ENCODE results near the gene HBG1. TPM values are rescaled to one million over a fixed set of nuclear protein-coding genes. Genes with fewer than 3 reads are reported as not detected.

The HBG1 gene
- total RNA-seq, 1 experiment from 2014 or later = not detected

DNA sequence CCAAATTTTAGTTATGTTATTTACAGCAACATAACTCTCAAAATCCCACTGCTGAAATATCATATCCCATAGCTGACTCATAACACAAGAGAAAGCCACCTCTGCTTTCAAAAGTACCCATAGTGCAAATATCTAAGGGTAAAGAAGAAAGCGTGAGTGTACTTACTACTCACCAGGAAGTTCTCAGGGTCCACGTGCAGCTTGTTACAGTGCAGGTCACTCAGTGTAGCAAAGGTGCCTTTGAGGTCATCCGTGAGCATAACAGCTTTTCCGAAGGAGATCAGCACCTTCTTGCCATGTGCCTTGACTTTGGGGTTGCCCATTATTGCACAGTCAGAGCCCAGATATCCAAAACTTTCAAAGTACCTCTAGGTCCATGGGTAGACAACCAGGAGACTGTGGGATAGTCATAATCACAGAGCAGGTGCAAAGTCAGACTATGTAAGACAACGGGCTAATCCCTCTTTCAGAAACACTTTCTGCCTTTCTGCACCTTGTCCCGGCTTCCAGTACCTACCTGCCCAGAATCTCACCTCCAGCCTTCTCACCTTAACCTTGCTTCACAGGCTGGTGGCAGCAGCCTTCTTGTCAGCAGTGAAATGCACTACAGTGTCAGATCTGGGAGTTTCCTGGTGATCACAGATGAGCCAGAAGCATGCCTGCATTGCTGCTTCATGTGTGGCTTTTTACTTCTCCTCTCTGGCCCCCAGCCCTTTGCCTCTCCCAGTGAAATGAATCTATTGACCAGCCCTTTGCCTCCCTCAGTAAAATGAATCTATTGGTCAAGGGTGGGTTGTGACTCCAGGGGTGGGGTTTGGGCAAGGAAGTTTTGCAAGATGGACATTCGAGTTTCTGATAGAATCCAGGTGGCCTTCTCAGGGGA lies 6.5 kb downstream of the HBG1 start:
- Histone ChIP-seq H3K36me3 (no peaks in the 10 kb centered on the region), H3K4me3 (no peak overlapping the region), H3K27ac (no peak overlapping the region), H3K27me3 (0 out of 2 replicates have a peak, but pooled peaks cover 3% of the 10 kb centered on the region), H3K9me3 (replicated peaks) (no peaks in the 10 kb centered on the region), H3K4me1 (no peaks in the 10 kb centered on the region)
- DNase-seq = no peak

DNA sequence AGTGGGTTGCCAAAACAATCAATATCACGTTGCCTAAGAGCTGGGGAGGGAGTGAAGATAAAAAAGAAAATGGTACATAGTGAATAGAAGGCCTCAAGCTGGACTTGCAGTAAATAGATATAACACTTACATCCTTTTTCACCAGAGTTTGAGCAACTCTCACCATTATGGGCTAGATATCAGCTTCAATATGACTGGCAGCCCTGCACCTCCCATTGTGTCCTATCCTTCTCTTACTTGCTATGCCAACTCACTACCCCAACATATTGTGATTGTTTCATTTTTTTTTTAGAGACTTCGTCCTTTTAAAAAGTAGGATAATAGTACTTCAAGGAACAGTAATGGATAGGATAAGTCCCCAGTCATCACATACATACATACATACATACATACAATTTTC lies 7.4 kb downstream of the HBG1 start:
- H3K4me1 ChIP-seq = no peaks in the 10 kb centered on the region
- H3K4me3 ChIP-seq = no peak overlapping the region
- no peak for DNase-seq
- 0 out of 2 replicates have a peak, but pooled peaks cover 3% of the 10 kb centered on the region for H3K27me3 ChIP-seq
- no peaks in the 10 kb centered on the region for H3K9me3 ChIP-seq (replicated peaks)
- no peaks in the 10 kb centered on the region for H3K36me3 ChIP-seq
- no peak overlapping the region for H3K27ac ChIP-seq

DNA sequence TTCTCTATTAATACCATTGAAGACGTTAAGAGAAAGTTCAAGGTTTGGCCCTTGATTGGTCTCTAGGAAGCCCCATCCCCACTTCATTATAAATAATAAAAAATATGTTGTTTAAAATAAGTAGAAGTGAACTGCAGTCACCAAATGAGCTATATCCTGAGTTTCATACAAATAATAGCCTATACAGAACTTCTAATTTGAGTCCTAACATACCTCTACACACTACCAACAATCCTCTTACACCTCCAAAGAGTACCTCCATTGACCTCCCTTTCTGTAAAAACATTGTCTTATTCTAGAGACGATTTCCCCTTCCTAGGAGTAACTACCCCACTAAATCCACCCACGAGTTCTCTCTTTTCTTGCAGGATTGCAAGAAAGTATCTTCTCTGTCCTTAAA lies 8.2 kb downstream of the HBG1 start:
- no peaks in the 10 kb centered on the region for H3K36me3 ChIP-seq
- H3K9me3 ChIP-seq (replicated peaks) = no peaks in the 10 kb centered on the region
- no peak for DNase-seq
- H3K27me3 ChIP-seq = no peaks in the 10 kb centered on the region
- H3K4me3 ChIP-seq = no peak overlapping the region
- H3K27ac ChIP-seq = no peak overlapping the region
- H3K4me1 ChIP-seq = no peaks in the 10 kb centered on the region

DNA sequence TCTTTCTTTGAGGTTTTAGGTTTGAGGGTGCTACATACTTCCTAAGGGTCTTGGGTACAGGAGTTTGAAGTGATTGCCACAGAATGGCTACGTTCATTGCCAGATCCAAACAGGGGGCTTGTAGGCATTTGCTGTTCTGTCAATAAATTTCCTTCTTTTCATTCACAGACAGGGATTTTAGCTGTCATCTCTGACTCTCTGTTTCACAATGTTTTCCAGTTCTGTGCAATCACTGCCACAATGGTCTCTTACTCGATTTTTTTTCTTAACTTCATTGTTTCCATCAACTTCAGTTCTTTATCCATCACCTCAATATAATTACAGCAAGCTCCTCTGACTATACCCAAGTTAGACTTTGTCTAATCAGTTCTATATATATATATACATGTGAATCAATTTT lies 9.2 kb downstream of the HBG1 start:
- no peaks in the 10 kb centered on the region for H3K36me3 ChIP-seq
- H3K27me3 ChIP-seq = no peaks in the 10 kb centered on the region
- no peaks in the 10 kb centered on the region for H3K4me1 ChIP-seq
- no peak overlapping the region for H3K4me3 ChIP-seq
- H3K9me3 ChIP-seq (replicated peaks) = no peaks in the 10 kb centered on the region
- DNase-seq = no peak
- H3K27ac ChIP-seq = no peak overlapping the region

DNA sequence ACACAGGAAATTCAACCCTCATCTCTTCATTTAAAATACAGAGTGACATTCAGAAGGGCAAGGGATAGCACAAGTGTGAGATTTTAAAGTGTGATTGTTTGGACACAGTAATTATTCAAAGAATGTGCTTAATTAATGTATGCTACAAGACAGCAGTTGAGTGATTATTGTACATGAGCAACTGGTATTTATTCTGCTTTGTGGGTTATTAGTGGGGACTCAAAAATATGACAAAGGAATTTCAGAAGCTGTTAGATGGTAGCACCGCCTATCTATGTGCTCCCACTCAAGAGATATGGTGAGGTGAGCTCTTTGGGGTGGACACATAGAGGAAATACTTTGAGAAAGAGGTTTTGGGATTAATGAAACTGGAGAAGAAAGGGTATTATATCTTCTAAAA lies 9.6 kb downstream of the HBG1 start:
- Histone ChIP-seq H3K27me3 (no peaks in the 10 kb centered on the region), H3K27ac (no peak overlapping the region), H3K9me3 (replicated peaks) (no peaks in the 10 kb centered on the region), H3K36me3 (no peaks in the 10 kb centered on the region), H3K4me3 (no peak overlapping the region), H3K4me1 (no peaks in the 10 kb centered on the region)
- DNase-seq = no peak

DNA sequence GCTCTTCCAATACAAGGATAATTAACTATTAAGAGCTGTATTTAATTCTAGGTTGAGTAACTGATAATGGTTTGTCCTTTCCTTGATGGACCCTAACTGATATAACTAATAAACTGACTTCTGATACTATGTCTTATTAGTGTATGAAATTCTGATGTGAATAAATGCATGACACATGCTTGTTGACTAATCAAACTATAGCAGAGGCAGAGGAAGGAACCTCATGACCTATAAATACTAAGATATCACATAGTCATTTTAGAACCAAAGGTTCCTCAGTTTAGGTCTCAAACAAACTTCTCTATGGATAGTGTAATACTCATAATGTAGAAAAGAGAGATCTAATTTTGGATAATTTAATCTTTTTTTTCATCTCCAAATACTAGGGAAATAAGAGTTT lies 10.6 kb downstream of the HBG1 start:
- Histone ChIP-seq H3K4me1 (no peaks in the 10 kb centered on the region), H3K27ac (no peak overlapping the region), H3K36me3 (no peaks in the 10 kb centered on the region), H3K27me3 (no peaks in the 10 kb centered on the region), H3K4me3 (no peak overlapping the region), H3K9me3 (replicated peaks) (no peaks in the 10 kb centered on the region)
- no peak for DNase-seq

DNA sequence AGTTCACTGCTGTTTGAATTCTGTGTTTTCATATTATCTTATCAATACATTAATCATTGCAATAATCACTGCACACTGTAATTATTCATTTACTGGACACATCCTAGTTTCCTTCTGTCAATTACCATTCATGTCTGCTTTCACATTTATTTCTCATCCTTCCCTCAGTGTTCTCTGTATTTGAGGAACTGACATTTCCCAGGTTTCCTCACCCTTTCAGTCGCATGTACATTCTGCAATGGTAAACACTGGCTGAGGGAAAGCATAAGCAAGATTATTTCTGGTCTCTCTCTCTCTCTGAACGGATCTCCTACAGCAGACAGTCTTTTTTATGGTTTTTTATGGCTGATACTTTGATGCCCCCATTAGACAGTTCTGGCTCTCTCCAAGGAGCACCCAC lies 11.2 kb downstream of the HBG1 start:
- Histone ChIP-seq H3K27me3 (no peaks in the 10 kb centered on the region), H3K9me3 (replicated peaks) (no peaks in the 10 kb centered on the region), H3K4me3 (no peak overlapping the region), H3K36me3 (no peaks in the 10 kb centered on the region), H3K27ac (no peak overlapping the region), H3K4me1 (no peaks in the 10 kb centered on the region)
- no peak for DNase-seq

DNA sequence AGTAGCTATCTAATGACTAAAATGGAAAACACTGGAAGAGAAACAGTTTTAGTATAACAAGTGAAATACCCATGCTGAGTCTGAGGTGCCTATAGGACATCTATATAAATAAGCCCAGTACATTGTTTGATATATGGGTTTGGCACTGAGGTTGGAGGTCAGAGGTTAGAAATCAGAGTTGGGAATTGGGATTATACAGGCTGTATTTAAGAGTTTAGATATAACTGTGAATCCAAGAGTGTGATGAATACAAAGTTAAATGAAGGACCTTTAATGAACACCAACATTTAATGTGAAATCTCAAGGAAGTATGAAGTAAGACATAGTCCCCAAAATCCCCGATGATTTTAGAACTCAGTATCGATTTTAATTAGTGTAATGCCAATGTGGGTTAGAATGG lies 12.2 kb downstream of the HBG1 start:
- H3K36me3 ChIP-seq = no peaks in the 10 kb centered on the region
- no peak for DNase-seq
- no peak overlapping the region for H3K27ac ChIP-seq
- no peaks in the 10 kb centered on the region for H3K27me3 ChIP-seq
- H3K4me3 ChIP-seq = no peak overlapping the region
- H3K9me3 ChIP-seq (replicated peaks) = no peaks in the 10 kb centered on the region
- H3K4me1 ChIP-seq = no peaks in the 10 kb centered on the region

DNA sequence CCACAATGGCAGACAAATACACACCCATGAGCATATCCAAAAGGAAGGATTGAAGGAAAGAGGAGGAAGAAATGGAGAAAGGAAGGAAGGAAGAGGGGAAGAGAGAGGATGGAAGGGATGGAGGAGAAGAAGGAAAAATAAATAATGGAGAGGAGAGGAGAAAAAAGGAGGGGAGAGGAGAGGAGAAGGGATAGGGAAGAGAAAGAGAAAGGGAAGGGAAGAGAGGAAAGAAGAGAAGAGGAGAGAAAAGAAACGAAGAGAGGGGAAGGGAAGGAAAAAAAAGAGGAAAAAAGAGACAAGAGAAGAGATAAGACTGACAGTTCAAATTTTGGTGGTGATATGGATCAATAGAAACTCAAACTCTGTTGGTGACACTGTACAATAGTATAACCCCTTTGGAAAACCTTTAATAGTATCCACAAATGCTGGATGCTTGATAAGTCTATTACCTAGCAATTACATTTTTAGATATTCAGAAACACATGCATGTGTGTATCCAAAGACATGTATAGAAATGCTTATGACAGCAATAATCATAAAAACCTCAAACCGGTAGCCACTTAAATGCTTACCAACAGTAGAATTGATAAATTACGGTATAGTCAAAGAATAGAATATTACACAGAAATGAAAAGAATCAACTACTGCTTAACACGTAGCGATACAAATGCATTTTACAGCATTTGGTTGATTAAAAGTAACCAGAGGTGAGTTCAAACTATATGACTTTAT lies 14.1 kb downstream of the HBG1 start:
- H3K27ac ChIP-seq = no peak overlapping the region
- no peaks in the 10 kb centered on the region for H3K4me1 ChIP-seq
- no peak for DNase-seq
- H3K9me3 ChIP-seq (replicated peaks) = no peaks in the 10 kb centered on the region
- no peaks in the 10 kb centered on the region for H3K36me3 ChIP-seq
- no peaks in the 10 kb centered on the region for H3K27me3 ChIP-seq
- H3K4me3 ChIP-seq = no peak overlapping the region

DNA sequence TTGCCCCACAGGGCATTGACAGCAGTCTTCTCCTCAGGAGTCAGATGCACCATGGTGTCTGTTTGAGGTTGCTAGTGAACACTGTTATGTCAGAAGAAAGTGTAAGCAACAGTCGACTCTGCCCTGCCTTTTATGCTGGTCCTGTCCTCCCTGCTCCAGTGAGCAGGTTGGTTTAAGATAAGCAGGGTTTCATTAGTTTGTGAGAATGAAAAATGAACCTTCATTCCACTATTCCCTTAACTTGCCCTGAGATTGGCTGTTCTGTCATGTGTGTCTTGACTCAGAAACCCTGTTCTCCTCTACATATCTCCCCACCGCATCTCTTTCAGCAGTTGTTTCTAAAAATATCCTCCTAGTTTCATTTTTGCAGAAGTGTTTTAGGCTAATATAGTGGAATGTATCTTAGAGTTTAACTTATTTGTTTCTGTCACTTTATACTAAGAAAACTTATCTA lies 15.2 kb downstream of the HBG1 start, which contains the start of gene HBD:
Gene HBD (minus strand): TSS at position 103 of the 454 bp plus-strand sequence. CDS start 50 bp downstream, at position 53.
- Histone ChIP-seq H3K36me3 (no peaks in the 10 kb centered on the region), H3K4me1 (no peaks in the 10 kb centered on the region), H3K27me3 (no peaks in the 10 kb centered on the region), H3K27ac (no peak within 1 kb of the TSS), H3K4me3 (no peak within 1 kb of the TSS), H3K9me3 (replicated peaks) (no peaks in the 10 kb centered on the region)
- no peak for DNase-seq

DNA sequence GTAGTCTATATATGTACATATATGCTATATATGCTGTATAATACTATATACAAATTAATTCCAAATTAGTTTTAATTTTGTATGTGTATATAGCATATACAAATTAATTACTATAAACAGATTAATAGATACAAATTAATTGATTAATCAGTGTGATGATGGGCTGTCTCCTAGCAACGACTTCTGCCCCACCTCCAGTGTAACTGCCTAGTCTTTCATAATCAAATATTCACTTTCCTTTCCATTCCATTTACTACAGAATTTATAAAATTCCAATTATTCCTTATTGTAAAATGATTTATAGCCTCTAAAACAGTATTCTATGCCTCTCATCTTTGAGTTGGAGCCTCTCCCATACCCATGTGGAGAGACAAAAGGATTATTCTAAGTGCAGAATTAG lies 16.4 kb downstream of the HBG1 start:
- H3K27ac ChIP-seq = no peak overlapping the region
- H3K27me3 ChIP-seq = no peaks in the 10 kb centered on the region
- H3K36me3 ChIP-seq = no peaks in the 10 kb centered on the region
- H3K9me3 ChIP-seq (replicated peaks) = no peaks in the 10 kb centered on the region
- no peak overlapping the region for H3K4me3 ChIP-seq
- H3K4me1 ChIP-seq = no peaks in the 10 kb centered on the region
- DNase-seq = no peak

DNA sequence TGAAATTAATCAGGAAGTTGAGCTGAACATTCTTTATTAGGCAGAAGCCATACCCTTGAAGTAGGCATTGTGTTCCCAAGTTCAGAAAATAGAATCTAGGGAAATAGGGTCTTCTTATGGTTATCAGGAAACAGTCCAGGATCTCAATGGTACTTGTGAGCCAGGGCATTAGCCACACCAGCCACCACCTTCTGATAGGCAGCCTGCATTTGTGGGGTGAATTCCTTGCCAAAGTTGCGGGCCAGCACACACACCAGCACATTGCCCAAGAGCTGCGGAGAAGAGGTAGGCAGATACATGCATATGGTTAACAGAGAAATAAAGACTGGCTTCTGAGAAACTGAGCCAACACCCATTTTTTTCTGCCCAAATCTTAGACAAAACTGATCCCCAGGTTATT lies 16.8 kb downstream of the HBG1 start:
- Histone ChIP-seq H3K4me3 (no peak overlapping the region), H3K9me3 (replicated peaks) (no peaks in the 10 kb centered on the region), H3K36me3 (no peaks in the 10 kb centered on the region), H3K4me1 (no peaks in the 10 kb centered on the region), H3K27me3 (no peaks in the 10 kb centered on the region), H3K27ac (no peak overlapping the region)
- DNase-seq = no peak

DNA sequence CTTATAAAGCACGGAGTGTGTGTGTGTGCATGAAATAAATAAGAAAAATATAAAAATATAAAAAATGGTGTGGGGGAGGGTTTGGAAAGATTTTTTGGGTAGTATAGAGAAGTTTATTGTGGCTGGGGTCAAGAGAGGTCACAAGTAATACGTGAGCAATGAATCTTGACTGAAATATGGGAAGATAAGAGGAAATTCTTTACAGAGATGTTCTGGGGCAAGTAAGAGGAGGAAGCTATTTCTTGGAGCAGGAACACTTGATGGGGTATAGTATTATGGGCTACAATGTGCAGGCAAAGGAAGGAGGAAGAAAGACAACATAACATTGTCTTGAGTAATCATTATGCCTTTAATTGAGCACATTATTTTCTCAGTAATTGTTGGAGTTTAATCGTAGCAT lies 17.5 kb downstream of the HBG1 start:
- H3K36me3 ChIP-seq = no peaks in the 10 kb centered on the region
- H3K4me3 ChIP-seq = no peak overlapping the region
- no peak overlapping the region for H3K27ac ChIP-seq
- no peaks in the 10 kb centered on the region for H3K4me1 ChIP-seq
- H3K27me3 ChIP-seq = no peaks in the 10 kb centered on the region
- DNase-seq = no peak
- no peaks in the 10 kb centered on the region for H3K9me3 ChIP-seq (replicated peaks)

DNA sequence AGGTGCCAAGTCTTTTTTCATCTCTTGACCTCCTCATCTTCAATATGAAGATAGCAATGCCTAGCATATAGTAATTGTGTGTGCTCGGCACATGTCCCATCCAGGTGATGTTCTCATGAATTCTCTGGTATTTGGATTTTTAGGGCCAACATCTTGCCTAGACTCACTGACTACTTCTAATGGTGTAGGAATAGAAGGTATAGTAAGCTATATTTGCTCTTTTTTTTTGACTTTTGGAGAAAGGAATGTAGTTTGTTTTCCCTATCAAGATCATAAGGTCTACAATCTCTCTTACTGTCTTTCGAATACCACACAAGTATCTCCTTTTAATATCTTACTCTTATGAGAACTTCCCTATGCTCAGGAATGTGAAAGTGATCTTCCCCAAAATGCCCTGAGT lies 18.5 kb downstream of the HBG1 start:
- Histone ChIP-seq H3K9me3 (replicated peaks) (no peaks in the 10 kb centered on the region), H3K4me3 (no peak overlapping the region), H3K27ac (no peak overlapping the region), H3K4me1 (no peaks in the 10 kb centered on the region), H3K36me3 (no peaks in the 10 kb centered on the region), H3K27me3 (no peaks in the 10 kb centered on the region)
- DNase-seq = no peak

DNA sequence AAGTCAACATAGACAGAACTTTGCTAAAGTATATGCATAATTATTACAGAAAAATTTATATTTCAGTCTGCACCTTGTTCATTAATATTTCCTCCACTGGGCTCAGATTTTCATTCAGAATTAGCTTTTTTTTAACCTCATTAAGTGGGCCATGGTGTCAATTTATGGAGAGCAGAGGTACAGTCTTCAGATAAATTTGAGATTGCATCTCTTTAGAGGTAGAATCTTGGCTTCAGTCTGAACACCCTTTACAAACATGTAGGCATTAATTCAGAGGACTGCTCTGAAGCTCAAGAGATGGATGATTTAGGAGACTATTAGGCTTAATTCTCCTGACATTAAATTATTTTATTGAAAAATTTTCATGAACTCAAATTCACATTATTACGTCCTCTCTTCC lies 19.4 kb downstream of the HBG1 start:
- Histone ChIP-seq H3K9me3 (replicated peaks) (no peaks in the 10 kb centered on the region), H3K36me3 (no peaks in the 10 kb centered on the region), H3K27ac (no peak overlapping the region), H3K4me1 (no peaks in the 10 kb centered on the region), H3K4me3 (no peak overlapping the region), H3K27me3 (no peaks in the 10 kb centered on the region)
- DNase-seq = no peak
